Activated CD4-positive, CD25-positive, alpha-beta regulatory T cell treated with anti-CD3 and anti-CD28 coated beads, Interleukin-2, amount 50 U/mL, for 72 hours (primary cell): ENCODE measurements around the gene CNKSR3.

ENCODE experiments used
- DNase-seq: peaks from one replicate; pipeline ENCODE4 v3.0.0; 2021

Gene CNKSR3

DNA sequence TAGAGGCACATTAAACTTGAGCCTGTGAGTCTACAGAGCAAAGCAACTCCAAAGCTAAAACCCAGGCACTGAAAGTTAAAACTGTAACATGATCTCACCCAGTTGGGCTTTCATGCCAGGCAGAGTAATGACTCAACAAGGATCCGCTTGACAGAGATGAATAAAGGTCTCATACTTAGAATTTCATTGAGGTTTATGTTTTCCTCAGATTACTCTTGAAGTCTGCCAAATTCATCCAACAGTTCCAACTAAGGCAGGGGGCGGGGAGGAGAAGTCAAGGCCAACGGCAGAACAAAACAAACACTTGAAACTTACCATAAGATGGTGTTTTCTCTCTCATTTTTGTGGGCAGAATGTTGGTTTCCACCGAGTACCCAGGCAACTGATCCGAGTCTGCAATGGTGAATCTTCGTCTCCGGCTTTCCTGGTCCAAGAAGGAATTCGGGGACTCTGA lies 99.8 kb downstream of the CNKSR3 start:
- no peak for DNase-seq

DNA sequence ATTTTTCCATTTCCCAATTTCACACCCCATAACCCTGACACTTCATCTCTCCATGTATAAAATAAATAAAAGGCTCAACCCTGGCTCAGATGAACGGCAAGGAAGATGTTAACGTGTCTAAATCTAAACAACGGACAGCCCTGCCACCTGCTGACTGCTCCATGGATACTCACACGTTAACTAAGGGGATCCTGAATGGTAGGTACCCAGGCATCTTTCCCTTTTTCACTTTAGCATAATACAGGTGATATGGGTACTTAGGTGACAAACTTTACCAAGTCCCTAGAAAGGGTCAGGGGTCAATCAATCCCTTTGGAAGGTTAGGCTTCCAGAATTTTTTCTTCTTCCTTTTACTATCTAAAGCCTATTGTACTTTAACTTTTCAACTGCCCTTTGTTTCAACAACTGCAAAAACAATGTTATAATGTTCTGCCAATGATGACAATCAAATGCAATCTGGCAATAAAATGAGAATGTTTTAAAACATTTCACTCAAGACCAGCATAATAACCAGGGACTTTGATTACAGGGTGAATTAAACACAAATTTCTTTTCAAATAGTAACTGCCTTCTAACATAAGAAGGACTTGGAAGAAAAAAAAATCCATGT lies 101.5 kb downstream of the CNKSR3 start:
- DNase-seq: no peak

DNA sequence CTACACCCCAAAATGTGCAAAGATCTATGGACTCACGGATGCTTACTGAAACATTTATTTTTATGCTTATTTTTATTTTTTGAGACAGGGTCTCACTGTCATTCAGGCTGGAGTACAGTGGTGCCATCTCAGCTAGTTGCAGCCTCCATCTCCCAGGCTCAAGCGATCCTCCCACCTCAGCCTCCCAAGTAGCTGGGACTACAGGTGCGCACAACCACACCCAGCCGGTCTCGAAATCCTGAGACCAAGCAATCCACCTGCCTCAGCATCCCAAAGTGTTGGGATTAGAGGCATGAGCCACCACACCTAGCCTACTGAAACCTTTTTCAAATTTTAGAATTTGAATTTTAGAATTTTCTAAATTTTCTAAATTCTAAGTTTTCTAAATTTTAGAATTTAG lies 103.0 kb downstream of the CNKSR3 start:
- DNase-seq: no peak

DNA sequence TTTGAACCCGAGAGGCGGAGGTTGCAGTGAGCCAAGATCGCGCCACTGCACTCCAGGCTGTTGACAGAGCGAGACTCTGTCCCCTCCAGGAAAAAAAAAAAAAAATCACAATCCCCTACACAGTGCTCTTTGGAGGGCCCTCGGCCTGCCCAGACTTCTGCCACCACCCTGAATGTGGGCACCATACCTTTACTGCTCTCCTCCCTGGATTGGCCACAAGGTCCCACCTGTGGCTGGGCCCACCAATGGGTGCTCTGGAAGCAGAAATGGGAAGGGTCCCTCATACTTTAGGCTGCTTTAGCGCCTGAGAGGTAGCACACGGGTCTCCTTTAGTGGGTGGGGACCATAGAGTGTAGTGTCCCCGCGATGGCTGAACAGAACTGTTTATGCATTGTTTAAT lies 103.6 kb downstream of the CNKSR3 start:
- DNase-seq: no peak

DNA sequence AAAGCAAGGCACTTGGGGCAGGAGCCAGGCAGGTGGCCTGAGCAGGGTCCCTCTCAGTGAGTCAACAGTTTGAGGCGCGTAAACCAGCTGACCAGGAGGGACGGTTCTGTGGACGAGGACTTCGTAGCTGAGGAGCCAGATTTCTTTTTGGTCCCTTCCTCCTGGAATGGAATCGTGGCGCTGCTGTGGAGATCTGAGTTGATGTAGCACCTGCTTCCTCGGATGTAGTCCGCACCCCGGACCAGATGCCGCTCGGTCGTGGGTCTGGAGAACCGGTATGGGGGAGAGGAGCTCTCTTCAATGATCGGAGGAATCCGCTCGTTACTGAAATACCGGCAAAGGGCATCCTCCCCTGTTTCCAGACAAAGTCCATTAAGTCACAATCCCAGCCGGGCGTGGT lies 104.2 kb downstream of the CNKSR3 start:
- no peak for DNase-seq

DNA sequence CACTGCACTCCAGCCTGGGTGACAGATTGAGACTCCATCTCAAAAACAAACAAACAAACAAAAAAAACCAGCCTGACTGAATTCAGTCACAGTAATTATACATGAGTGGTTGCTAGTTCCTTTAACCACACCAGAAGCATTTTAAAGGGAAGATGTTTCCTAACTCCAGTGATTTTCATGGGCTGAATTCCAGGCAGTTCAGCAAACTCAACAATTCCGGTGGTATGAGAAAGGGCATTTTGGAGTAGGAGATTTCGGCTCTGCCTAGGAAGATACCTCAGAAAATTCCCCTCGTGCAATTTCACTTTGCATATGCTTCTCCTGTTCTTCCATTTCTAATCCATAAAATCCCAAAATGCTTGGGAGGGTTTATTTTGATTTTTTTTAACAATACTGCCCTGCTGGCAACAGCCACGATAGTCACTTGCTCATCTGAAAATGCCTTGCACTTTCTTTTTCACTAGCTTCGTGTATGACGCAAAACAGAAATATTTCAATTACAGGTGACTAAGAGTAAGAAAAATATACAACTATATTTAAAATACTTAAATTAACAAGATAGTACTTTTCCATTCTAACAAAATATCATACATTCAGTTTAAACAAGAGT lies 105.6 kb downstream of the CNKSR3 start:
- DNase-seq: no peak

DNA sequence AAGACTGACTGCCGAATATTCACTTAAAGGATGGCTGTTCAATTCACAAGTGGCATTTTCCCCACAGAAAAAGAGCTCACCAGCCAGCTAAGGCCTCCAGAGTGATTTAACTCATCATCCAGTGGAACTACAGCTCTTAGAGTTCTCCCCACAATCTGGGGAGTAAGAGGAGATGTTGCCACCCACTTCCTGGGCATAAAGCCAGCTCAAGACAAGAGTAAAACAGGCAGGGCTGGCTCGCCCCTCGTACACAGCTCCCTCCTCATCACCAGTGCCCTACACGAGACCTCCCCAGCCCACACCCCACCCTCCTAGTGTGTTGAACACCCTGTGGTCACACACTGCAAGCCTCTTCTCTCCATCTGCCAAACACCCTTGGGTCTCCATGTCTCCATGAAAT lies 106.7 kb downstream of the CNKSR3 start:
- no peak for DNase-seq

DNA sequence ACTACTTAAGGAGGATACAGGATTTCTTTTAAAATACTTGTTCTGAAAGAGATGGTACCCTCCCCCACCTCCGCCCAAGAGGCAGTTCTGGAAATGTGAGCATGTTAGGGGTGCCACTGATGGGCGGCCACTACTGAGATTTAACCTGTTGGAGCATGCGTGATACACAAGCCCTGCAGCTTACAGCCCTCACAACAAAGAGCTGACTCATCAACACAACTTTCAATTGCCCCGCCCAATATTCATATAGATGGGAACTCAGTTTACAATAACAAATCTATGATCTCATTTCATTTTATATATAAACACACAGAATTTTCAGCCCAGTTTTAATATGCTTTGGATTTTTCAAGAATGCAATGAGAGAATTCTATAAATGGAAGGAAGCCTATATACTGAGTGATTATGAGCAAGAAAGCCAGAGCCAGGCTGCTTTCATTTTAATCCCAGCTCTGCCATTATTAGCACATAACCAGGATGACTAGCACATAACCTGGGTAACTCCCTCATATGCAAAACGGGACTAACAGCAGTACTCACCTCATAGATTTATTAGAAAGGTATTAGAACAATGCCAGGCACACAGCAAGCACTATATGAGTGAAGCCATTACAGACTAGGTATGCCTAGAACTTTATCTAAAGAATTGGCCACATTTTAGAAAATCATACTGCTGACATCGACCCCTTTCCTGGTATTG lies 108.3 kb downstream of the CNKSR3 start:
- DNase-seq: no peak

DNA sequence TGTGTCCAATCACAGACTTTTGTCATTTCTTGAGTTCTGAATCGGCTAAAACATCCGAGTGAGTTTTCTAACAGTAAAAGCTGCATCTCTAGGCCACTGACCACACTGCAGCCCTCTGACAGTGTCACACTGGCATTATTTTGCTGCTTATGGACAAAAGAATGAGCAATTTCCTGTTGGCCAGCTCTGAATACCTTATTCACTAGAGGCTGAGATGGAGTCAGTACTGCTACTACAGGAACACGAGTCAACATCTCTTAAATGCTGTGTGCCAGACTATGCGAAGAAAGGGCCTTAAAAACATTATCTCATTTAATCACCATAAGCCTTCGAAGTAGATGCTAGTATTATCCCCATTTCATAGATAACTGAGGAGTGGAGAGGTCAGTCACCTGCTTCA lies 111.4 kb downstream of the CNKSR3 start:
- no peak for DNase-seq

DNA sequence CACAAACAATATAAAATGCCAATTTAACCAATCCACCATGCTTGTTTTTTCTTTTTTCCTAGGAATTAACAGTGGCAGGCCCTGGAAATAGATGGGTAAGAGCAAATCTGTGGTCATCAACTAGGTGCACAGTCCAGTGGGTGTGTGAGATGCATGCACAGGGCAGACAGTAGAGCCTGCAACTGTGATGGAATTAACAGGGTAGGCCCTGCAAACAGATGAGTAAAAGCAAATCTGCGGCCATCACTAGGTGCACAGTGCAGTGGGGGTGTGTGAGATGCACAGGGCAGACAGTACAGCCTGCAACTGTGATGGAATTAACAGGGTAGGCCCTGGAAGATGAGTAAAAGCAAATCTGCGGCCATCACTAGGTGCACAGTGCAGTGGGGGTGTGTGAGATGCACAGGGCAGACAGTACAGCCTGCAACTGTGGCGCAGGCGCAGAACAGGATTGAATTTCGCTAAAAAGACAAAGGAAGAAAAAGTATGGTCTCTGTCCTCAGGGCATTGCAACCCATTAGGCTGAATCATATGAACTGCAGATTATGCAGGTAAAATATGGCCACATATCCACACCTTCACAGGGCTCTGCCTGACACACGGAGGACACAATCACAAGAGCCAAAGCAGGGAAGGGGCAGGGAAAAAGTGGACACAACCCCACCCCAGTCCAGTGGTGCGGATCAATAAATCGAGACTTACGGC lies 112.8 kb downstream of the CNKSR3 start:
- DNase-seq: no peak

DNA sequence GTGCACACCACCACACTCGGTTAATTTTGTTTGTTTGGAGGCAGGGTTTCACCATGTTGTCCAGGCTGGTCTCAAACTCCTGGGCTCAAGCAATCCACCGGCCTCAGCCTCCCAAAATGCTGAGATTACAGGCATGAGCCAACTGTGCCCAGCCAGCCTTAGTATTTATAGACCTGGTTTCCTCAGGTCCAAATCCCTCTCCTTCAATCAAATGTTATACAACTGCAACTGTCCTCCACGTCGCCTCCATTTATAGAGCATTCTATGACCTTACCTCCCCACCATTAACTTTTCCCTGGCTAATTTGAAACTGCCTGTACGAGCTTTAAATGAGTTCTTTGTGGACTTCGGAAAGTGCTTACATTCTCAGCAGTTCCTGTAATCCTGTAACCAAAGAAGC lies 114.6 kb downstream of the CNKSR3 start:
- no peak for DNase-seq

DNA sequence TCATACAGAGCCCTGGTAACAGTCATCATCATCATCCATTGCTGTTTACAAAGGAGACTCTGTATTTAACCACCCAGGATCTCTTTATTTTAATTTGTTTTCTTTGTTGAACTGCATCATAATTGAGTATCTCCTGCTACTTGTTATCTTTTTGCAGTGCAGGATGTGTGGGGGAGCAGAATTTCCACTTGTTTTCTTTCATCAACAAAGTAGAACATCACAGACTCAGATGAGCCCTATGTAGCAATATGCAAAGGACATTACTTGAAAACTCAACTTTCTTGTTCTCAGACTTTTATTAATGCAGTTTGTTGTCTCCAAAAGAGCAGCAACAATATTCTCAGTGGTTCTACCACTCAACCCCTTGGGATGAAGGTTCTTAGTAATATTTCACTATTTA lies 115.2 kb downstream of the CNKSR3 start:
- DNase-seq: no peak

DNA sequence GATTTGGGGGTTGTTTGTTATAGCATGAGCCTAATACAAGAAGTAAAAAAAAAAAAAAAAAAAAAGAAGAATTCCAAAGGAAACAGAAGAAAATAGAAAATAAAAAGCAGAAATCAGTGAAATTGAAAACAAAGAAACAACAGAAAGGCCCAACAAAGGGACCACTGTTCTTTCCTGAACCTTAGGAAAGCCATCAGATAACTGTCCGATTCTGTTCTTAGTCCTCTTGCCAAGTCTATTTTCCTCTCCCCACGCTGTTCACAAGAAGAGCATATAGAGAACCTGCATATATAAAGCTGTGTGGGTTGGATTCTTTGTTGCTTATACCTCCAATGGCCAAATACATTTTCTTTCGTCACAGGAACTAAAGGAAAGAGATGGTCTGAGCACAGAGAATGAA lies 115.9 kb downstream of the CNKSR3 start:
- DNase-seq: no peak

DNA sequence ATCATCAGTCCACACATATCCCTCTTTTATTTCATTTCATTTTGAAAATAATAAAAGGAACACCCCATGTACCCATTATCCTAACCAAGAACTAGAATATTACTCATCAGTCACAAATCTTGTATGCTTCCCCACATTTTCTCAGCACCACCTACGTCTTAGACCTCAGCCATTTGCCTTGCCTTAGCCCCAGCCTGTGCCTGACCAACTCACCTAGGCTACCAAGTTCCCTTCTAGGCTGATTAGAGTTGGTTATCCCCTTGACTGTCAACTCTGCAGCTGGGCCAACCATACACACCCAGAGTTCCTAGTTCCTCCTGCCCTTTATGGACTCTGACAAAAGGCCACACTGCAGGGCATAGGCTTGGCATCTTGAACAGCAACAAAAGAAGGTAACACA lies 120.5 kb downstream of the CNKSR3 start:
- no peak for DNase-seq

DNA sequence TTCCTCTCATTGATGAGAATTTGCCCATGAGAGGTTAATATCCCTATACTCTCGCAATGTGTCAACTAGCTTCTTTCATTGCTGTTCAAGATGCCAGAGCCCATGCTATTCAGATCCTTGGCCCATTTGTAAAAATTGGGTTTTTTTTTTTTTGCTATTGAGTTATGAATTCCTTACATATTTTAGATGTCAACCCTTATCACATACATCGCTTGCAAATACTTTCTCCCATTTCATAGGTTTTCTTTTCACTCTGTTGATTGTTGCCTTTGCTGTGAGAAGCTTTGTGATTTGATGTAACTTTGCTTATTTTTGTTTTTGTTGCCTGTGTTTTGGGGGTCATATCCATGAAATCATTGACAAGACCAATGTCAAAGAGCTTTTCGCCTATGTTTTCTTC lies 121.7 kb downstream of the CNKSR3 start:
- no peak for DNase-seq

DNA sequence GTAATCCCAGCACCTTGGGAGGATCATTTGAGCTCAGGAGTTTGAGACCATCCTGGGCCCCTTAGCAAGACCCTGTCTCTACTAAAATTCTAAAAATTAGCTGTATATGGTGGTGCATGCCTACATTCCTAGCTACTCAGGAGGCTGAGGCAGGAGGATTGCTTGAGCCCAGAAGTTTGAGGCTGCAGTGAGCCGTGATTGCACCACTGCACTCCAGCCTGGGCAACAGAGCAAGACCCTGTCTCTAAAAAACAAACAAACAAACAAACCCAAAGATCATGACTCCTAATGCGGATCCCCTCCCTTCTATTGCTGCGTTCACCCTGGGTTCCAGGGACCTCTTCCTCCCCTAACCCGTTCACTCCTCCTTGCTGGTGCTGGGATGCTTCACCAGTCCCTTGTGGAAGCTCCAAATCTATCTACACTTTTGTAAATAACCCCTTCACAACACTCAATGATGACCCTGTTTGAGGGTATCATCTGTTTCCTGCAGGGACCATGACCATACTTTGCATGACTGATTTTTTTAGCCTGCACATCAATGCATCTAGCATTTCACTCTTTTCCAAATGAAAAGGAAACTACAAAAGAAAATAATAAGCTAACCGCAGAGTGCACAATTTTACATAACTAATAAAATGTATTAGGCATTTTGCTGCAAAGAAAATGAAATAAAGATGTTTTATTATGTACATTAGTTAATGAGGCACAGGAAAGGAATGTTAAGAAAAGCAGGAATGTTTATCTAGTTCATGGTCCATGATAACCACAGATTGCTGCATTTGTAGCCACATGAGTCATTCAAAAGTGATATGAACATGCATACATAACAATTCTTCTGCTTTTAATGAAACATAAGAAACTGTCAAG lies 123.4 kb downstream of the CNKSR3 start:
- no peak for DNase-seq

DNA sequence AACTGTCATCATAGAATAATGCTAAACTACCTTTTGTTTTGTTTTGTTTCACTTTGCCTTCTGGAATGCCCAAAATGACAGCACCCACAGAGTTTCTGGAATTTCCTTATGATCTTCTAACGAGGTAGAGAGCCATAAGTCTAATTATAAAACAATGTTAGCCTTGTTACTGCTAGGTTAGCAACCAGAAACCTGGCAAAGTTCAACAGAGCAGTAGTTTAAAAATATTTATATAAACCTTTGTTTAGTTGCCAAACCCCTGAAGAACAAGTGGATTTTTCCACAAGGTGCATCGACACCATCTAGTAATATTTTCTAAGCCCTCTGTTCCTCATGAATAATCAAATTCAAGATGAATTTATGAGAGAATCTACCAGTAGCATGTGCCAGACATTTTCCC lies 126.3 kb downstream of the CNKSR3 start:
- no peak for DNase-seq

DNA sequence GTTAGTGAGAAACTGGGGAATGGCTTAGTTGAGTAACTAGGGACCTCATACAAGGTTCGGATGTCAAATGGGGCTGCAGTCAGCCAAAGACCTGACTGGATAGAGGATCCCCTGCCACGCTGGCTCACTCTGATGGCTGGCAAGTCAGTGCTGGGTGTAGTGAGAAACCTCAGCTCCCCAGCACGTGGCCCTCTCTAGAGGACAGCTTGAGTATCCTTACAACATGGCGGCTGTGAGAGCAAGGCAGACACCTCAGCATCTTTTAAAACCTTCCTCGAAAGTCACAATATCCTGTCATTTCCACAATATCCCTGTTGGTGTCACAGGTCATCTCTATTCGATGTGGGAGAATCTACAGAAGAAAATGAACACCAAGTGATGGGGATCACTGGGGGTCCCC lies 127.2 kb downstream of the CNKSR3 start:
- DNase-seq: no peak

DNA sequence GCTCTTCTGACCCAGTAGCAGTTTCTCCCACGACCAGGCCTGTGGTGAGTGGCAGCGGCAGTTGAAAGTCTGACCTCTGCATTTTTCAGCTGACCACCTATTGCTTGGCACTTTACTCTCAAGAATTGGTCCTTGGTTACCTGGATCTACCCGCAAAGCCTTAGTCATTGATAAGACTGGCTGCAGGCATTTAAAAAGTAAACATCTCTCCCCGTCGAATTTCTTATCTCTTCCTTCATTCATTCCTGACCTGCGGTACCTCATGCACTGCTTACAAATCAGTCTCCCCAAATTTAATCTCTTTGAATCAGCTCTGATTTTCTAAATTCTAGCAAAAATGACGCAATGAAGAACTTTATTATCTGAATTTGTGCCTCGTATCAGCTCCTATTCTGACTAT lies 127.7 kb downstream of the CNKSR3 start:
- no peak for DNase-seq

DNA sequence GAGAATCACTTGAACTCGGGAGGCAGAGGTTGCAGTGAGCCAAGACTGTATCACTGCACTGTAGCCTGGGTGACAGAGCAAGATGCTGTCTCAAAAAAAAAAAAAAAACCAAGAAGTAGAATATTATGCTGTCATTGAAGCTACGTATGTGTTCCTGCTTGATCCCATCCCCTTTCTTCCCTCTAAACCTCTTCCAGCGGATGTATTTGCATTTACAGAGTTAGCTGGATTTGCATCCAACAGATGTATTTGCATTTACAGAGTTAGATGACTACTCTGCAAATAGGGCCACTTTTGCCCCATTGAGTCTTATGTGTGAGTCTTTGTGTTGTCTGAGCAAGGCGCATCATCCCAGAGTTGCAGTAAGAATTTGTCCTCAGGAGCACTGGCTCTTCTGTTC lies 128.9 kb downstream of the CNKSR3 start:
- DNase-seq: no peak

DNA sequence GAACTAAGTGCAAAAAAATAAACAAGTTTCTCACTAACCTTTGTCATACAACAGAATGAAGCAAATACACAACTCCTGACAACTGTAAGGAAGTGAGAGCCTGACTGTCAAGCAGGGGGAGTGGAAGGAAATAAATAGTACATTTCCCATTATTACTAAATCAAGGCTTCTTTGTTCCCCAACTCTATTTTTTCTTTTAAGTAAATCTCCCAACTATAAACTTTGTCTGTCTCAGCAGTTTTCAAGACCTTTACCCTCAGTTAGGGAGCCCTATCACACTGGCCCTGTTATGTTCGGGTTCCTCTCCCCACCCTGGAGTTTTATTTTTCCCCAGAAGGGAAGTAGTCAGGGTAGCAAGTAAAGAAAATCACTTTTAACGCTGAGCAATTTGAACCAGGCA lies 129.7 kb downstream of the CNKSR3 start:
- DNase-seq: no peak

DNA sequence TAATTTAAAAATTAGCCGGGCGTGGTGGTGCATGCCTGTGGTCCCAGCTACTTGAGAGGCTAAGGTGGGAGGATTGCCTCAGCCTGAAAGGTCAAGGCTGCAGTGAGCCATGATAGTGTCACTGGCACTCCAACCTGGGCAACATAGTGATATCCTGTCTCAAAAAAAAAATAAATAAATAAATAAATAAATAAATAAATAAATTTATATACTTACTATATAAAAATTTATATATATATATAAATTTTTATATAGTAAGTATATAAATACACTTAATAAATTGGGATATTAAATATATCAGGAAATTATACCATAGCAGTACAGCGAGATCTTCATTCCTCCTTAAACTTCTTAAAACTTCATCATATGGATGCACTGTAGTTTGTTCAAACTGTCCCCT lies 130.9 kb downstream of the CNKSR3 start:
- no peak for DNase-seq

DNA sequence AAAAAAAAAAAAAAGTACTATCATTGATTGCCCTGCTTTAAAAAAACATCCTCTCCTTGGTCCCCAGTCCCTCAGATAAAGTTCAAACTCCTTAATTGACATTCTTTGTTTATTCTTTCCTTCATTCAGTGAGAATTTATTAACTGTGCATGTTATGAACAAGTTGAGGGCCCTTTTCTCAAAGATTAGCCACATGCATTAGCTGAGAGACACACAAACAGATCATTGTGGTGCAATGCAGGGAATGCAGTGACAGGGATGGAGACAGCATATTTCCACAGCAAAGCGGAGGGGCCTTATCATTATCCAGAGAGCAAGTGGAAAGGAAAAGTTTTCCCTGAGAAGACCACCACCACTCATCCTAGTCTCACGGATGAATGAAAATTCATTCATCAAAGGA lies 132.0 kb downstream of the CNKSR3 start:
- DNase-seq: no peak
